ENCODE results near the gene TGFBI.

The TGFBI gene

GRCh38 chr5:136053336-136054141 lies 24.8 kb downstream of the TGFBI start:
- no peak overlapping the region for H3K9ac ChIP-seq (ENCODE audit: low read length)
- H3K9me2 ChIP-seq (replicated peaks; ENCODE audit: insufficient read depth, low read length), result no peaks in the 10 kb centered on the region
- no peaks in the 10 kb centered on the region for H4K20me1 ChIP-seq (ENCODE audit: low read depth, low read length)
- no peaks in the 10 kb centered on the region for H3K36me3 ChIP-seq (ENCODE audit: low read length)
- TF ChIP-seq EZH2phosphoT487 (conservative IDR thresholded peaks at IDR 0.05; ENCODE audit: low read length), result no peak
- TF ChIP-seq, protein P1, sequence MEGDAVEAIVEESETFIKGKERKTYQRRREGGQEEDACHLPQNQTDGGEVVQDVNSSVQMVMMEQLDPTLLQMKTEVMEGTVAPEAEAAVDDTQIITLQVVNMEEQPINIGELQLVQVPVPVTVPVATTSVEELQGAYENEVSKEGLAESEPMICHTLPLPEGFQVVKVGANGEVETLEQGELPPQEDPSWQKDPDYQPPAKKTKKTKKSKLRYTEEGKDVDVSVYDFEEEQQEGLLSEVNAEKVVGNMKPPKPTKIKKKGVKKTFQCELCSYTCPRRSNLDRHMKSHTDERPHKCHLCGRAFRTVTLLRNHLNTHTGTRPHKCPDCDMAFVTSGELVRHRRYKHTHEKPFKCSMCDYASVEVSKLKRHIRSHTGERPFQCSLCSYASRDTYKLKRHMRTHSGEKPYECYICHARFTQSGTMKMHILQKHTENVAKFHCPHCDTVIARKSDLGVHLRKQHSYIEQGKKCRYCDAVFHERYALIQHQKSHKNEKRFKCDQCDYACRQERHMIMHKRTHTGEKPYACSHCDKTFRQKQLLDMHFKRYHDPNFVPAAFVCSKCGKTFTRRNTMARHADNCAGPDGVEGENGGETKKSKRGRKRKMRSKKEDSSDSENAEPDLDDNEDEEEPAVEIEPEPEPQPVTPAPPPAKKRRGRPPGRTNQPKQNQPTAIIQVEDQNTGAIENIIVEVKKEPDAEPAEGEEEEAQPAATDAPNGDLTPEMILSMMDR (IDR thresholded peaks at IDR 0.05; ENCODE audit: insufficient read depth, low read length, poor library complexity, severe bottlenecking), result no peak
- no peak overlapping the region for H3K27ac ChIP-seq (ENCODE audit: low read depth, low read length)
- H3K9me3 ChIP-seq (ENCODE audit: insufficient read depth, low read length), result no peaks in the 10 kb centered on the region
- no peak overlapping the region for H2AFZ ChIP-seq (ENCODE audit: low read depth, low read length, severe bottlenecking)
- H3K27me3 ChIP-seq (ENCODE audit: low read length), result no peaks in the 10 kb centered on the region
- H3K79me2 ChIP-seq (ENCODE audit: insufficient read depth, low read length), result no peaks in the 10 kb centered on the region
- no peak overlapping the region for H3K4me3 ChIP-seq (ENCODE audit: insufficient read depth, low read length, poor library complexity, severe bottlenecking)
- no peaks in the 10 kb centered on the region for H3F3A ChIP-seq (ENCODE audit: insufficient read depth)
- no peak overlapping the region for H3K4me2 ChIP-seq (ENCODE audit: low read depth, low read length, poor library complexity, severe bottlenecking)

GRCh38 chr5:136054142-136055019 lies 25.6 kb downstream of the TGFBI start:
- H3K4me2 ChIP-seq (ENCODE audit: low read depth, low read length, poor library complexity, severe bottlenecking), result no peak overlapping the region
- H3F3A ChIP-seq (ENCODE audit: insufficient read depth), result no peaks in the 10 kb centered on the region
- H3K9me3 ChIP-seq (ENCODE audit: insufficient read depth, low read length), result no peaks in the 10 kb centered on the region
- H3K27me3 ChIP-seq (ENCODE audit: low read length), result no peaks in the 10 kb centered on the region
- H3K4me3 ChIP-seq (ENCODE audit: insufficient read depth, low read length, poor library complexity, severe bottlenecking), result no peak overlapping the region
- H3K79me2 ChIP-seq (ENCODE audit: insufficient read depth, low read length), result no peaks in the 10 kb centered on the region
- H3K9ac ChIP-seq (ENCODE audit: low read length), result no peak overlapping the region
- no peaks in the 10 kb centered on the region for H3K9me2 ChIP-seq (replicated peaks; ENCODE audit: insufficient read depth, low read length)
- H4K20me1 ChIP-seq (ENCODE audit: low read depth, low read length), result no peaks in the 10 kb centered on the region
- no peaks in the 10 kb centered on the region for H3K36me3 ChIP-seq (ENCODE audit: low read length)
- TF ChIP-seq EZH2phosphoT487 (conservative IDR thresholded peaks at IDR 0.05; ENCODE audit: low read length), result no peak
- TF ChIP-seq, protein P1 (IDR thresholded peaks at IDR 0.05; ENCODE audit: insufficient read depth, low read length, poor library complexity, severe bottlenecking), result no peak
- H3K27ac ChIP-seq (ENCODE audit: low read depth, low read length), result no peak overlapping the region
- H2AFZ ChIP-seq (ENCODE audit: low read depth, low read length, severe bottlenecking), result no peak overlapping the region

DNA sequence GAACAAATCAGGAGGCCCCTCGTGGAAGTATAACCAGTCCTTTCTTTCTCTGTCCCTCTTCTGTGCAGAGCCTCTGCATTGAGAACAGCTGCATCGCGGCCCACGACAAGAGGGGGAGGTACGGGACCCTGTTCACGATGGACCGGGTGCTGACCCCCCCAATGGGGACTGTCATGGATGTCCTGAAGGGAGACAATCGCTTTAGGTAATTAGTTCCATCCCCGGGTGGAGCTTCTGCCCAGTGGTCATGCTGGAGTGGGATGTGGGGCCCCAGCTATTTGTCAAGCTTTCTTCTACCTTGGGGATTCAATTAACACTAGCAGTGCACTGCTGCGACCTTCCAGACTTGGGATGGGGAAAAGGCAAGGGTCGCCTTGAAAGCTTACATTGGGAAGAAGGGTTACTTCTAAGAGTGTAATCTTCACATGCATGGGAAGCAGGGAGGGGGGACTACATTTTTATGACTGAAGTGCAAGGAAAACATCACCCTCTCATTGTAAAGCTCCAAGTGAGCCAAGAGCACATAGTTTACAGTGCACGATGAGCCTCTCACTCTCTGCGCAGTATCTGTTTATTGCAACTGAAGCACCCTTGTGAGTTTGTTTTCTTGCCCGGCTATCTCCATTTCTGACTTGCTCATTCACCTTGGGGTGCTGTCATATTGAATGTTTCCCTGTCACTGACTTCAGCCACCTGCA lies 27.0 kb downstream of the TGFBI start:
- Histone ChIP-seq H3K9me2 (replicated peaks; ENCODE audit: insufficient read depth, low read length) (no peaks in the 10 kb centered on the region), H3K36me3 (ENCODE audit: low read length) (no peaks in the 10 kb centered on the region), H2AFZ (ENCODE audit: low read depth, low read length, severe bottlenecking) (no peak overlapping the region), H3K27me3 (ENCODE audit: low read length) (no peaks in the 10 kb centered on the region), H3K4me2 (ENCODE audit: low read depth, low read length, poor library complexity, severe bottlenecking) (no peak overlapping the region), H3F3A (ENCODE audit: insufficient read depth) (no peaks in the 10 kb centered on the region), H3K79me2 (ENCODE audit: insufficient read depth, low read length) (no peaks in the 10 kb centered on the region), H3K9me3 (ENCODE audit: insufficient read depth, low read length) (no peaks in the 10 kb centered on the region), H3K4me3 (ENCODE audit: insufficient read depth, low read length, poor library complexity, severe bottlenecking) (no peak overlapping the region), H3K9ac (ENCODE audit: low read length) (no peak overlapping the region), H4K20me1 (ENCODE audit: low read depth, low read length) (no peaks in the 10 kb centered on the region), H3K27ac (ENCODE audit: low read depth, low read length) (no peak overlapping the region)
- TF ChIP-seq, protein P1 (IDR thresholded peaks at IDR 0.05; ENCODE audit: insufficient read depth, low read length, poor library complexity, severe bottlenecking), result no peak
- TF ChIP-seq EZH2phosphoT487 (conservative IDR thresholded peaks at IDR 0.05; ENCODE audit: low read length), result no peak

Measured in SU-DHL-6 (cell line).